ENCODE measurements around the gene LRIG3. TPM values are rescaled to one million over a fixed set of nuclear protein-coding genes. Genes with fewer than 3 reads are reported as not detected.

The LRIG3 gene
- total RNA-seq, 1 donor from 2014 or later = 12.6 TPM

GRCh38 chr12:58943079-58943478, 22.8 kb upstream of the LRIG3 start:
- TF ChIP-seq CTCF (conservative IDR thresholded peaks at IDR 0.05; ENCODE audit: low read depth, low read length) = no peak
- no peak for DNase-seq (ENCODE audit: low read depth)

DNA sequence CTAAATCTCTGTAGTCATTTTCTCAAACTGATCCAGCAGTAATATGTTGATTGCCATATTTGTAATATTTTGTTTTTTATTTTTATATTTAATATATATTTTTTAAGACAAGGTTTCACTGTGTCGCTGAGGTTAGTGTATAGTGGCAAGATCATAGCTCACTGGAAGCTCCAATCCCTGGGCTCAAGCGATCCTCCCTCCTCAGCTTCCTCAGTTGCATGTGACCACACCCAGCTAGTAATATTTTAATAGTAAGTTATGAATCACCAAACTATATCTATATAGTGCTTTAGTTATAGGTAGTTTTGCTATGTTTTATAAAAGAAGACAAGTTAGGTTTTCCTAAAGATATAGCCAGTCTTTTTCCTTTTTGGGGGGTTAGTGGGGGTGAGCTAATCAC, 22.0 kb upstream of the LRIG3 start:
- TF ChIP-seq CTCF (conservative IDR thresholded peaks at IDR 0.05; ENCODE audit: low read depth, low read length) = no peak
- H3K4me3 ChIP-seq (ENCODE audit: low read depth, low read length) = no peak overlapping the region
- DNase-seq (ENCODE audit: low read depth) = no peak

More at GRCh38 chr12:58943079-58943478, 22.8 kb upstream of the LRIG3 start:
- H3K4me3 ChIP-seq (ENCODE audit: low read depth, low read length) = no peak overlapping the region

DNA sequence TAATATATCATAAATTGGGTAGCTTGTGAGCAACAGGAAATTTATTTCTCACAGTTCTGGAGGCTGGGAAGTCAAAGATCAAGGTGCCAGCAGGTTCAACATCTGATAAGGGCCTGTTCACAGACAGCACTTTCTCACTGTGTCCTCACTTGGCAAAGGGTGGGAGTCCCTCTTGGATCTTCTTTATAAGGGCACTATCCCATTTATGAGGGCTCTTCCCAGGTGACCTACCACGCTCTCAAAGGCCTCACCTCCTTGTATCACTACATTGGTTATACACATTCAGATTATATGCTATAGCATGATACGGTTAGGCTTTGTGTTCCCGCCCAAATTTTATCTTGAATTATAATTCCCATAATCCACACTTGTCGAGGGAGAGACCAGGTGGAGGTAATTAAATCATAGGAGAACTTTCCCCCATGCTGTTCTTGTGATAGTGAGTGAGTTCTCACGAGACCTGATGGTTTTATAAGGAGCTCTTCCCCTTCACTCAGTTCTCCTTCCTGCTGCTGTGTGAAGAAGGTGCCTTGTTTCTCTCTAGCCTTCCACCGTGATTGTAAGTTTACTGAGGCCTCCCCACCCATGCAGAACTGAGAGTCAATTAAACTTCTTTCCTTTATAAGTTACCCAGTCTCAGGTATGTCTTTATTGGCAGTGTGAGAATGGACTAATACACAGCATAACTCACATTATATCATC, 19.2 kb upstream of the LRIG3 start:
- TF ChIP-seq CTCF (conservative IDR thresholded peaks at IDR 0.05; ENCODE audit: low read depth, low read length) = no peak
- no peak for DNase-seq (ENCODE audit: low read depth)
- H3K4me3 ChIP-seq (ENCODE audit: low read depth, low read length) = no peak overlapping the region

DNA sequence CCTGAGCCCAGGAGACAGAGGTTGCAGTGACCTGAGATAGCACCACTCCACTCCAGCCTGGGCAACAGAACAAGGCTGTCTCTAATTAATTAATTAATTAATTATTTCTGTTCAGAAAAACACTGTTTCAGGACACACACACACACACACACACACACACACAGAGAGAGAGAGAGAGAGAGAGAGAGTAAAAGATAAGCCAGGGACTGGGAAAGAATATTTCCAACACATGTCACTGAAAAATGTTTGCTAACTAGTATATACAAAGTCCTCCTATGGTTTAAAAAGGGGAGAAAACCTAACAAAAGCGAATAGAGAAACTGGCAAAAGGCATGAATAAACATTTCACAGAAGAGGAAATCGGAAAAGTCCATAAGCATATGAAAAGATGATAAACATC, 18.1 kb upstream of the LRIG3 start:
- no peak for DNase-seq (ENCODE audit: low read depth)
- no peak overlapping the region for H3K4me3 ChIP-seq (ENCODE audit: low read depth, low read length)
- TF ChIP-seq CTCF (conservative IDR thresholded peaks at IDR 0.05; ENCODE audit: low read depth, low read length) = no peak

DNA sequence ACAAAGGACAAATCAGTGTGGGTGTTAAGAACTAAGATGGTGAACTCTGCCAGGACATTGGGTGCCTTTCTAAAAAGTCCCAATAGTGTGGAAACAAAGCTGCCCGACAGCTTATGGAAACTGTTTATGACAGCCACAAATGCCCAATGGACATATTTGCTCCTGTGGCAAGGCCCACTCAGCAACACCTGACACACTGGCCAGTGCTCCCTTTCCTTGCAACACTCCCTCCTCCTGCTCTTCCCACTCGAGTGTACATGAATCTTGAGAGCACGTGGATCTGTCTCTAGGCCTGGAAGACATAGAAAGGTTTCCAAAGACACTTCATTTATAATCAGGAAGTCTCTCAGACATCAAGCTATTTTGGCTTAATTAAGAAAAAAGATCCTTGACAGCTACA, 14.2 kb upstream of the LRIG3 start:
- no peak overlapping the region for H3K4me3 ChIP-seq (ENCODE audit: low read depth, low read length)
- TF ChIP-seq CTCF (conservative IDR thresholded peaks at IDR 0.05; ENCODE audit: low read depth, low read length) = no peak
- DNase-seq (ENCODE audit: low read depth) = no peak

DNA sequence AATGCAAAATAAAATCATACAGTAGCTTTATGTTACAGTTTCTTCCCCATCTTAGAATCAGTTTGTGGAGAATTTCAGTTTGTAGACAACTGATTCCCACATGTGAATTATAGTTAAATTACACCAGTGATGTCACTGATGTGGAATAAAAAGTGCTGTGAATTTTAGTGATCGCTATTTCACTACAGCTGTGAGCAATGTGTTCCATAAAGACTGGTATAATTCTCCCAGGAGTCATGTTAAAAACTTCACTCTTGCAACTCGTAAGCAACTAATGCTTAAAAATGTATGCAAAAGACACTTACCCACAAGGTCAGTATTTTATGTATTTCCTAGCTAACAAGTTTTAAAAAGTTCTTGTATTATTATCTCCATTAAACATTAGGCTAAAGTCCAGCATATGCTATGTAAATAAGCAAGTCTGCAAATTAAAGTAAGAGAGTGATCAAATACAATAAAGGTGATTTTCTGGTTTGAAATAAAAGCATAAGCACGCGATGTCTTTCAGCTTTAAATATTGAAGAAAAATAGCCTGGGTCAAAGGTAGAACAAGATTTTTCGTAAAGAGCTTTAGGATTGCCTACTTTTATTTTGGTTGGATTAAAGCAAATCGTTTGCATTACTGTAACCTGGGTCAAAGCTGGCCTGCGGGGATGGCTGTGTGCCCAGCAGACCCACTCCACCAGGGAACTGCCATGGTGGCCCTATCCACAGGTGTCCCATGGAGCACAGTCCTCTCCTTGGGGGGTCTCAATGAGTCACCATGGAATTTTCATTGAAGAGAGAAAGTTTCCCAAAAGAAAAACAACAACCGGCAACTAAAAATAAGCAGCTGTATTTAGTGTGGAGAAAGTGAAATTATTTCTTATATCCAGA, 12.7 kb upstream of the LRIG3 start:
- DNase-seq (ENCODE audit: low read depth) = no peak
- TF ChIP-seq CTCF (conservative IDR thresholded peaks at IDR 0.05; ENCODE audit: low read depth, low read length) = no peak

More for the DNA sequence above, 12.7 kb upstream of the LRIG3 start:
- no peak overlapping the region for H3K4me3 ChIP-seq (ENCODE audit: low read depth, low read length)

Measured in epithelial cell of proximal tubule (primary cell).